HCT116 (cell line): ENCODE results near the gene PKN2. TPM values are rescaled to one million over a fixed set of nuclear protein-coding genes. Genes with fewer than 3 reads are reported as not detected.
A peak's percentile ranks its signal among the peaks of the same experiment; 100 is the strongest.

Source experiments
- ATAC-seq: fragments of 200-7000 bp; cut with Tn5 transposase; 2 replicates; pipeline ENCODE4 v1.9.1; 2020; ENCODE audit warnings: mild to moderate bottlenecking, moderate library complexity
- BruUV-seq: library from RNA; stranded (reverse); fragments of 400-500 nt; replicated peaks from 2 replicates; lab custom pipeline; 2021; lab: Mats Ljungman, UMichigan
- CTCF ChIA-PET: fragments of 300-600 bp; sonication (Branson Sonifier 250); formaldehyde crosslinking; loops from one replicate; lab custom pipeline; 2021; ENCODE audit warnings: antibody characterized with exemption; lab: Charles Lee
- POLR2A ChIA-PET: fragments of 300-600, 350-600 bp; sonication (Branson Sonifier 250); formaldehyde crosslinking; loops from one replicate; lab custom pipeline; 2021; ENCODE audit warnings: antibody characterized with exemption; lab: Charles Lee
- RAD21 ChIA-PET, 2 experiments: fragments of 300-600 bp; sonication (Branson Sonifier 250); formaldehyde crosslinking; loops; one replicate each; lab custom pipeline; 2023; ENCODE audit warnings: low total read pairs in 2 of 2; ENCODE audit not compliant: uncharacterized antibody in 2 of 2, unreplicated experiment in 2 of 2, low non-redundant PET in 1 of 2; lab: Charles Lee
- DNase-seq: peaks from one replicate; pipeline ENCODE4 v3.0.0-alpha.2; 2010; ENCODE audit warnings: low read depth, low spot score
- H2AFZ ChIP-seq: fragments of 200-600 bp; shearing (Covaris generic), sonication (generic); 2 replicates; pipeline ENCODE4 v1.6.1; 2017; ENCODE audit warnings: low read depth, mixed run types, mixed read lengths, antibody characterized with exemption, low read length; ENCODE audit not compliant: poor library complexity, severe bottlenecking
- H3K27ac ChIP-seq: 2 replicates; pipeline ENCODE4 v1.5.1; 2012; ENCODE audit warnings: low read depth, low read length
- H3K27me3 ChIP-seq: fragments of 200-600 bp; sonication (generic); 2 replicates; pipeline ENCODE4 v1.6.1; 2016; ENCODE audit warnings: mixed run types, low read length, mixed read lengths; ENCODE audit not compliant: insufficient read depth
- H3K36me3 ChIP-seq, 2 experiments: fragments of 200-500 bp in 1 of 2; fragments of 200-600 bp in 1 of 2; sonication (Bioruptor generic) in 1 of 2; sonication (generic) in 1 of 2; 2 replicates each; pipeline versions ENCODE4 v1.5.1 to v1.6.1; 2014 to 2016; ENCODE audit warnings: low read length in 2 of 2, inconsistent platforms in 1 of 2, mixed read lengths in 1 of 2, mixed run types in 1 of 2; ENCODE audit not compliant: insufficient read depth in 2 of 2, control insufficient read depth in 1 of 2
- H3K4me1 ChIP-seq, 2 experiments: fragments of 200-600 bp in 1 of 2; sonication (generic) in 1 of 2; 2 replicates each; pipeline versions ENCODE4 v1.5.1 to v1.6.1; 2012 to 2017; ENCODE audit warnings: low read length in 2 of 2, inconsistent platforms in 1 of 2, mild to moderate bottlenecking in 1 of 2, mixed read lengths in 1 of 2, mixed run types in 1 of 2, moderate library complexity in 1 of 2; ENCODE audit not compliant: insufficient read depth in 2 of 2, control insufficient read depth in 1 of 2
- H3K4me2 ChIP-seq: fragments of 200-600 bp; sonication (generic); 2 replicates; pipeline ENCODE4 v1.6.1; 2017; ENCODE audit warnings: mixed run types, low read length, mixed read lengths
- H3K4me3 ChIP-seq, 2 experiments: fragments of 200-600 bp in 1 of 2; sonication (generic) in 1 of 2; replicated peaks in 1 of 2; 2 replicates each; pipeline ENCODE4 v1.5.1; 2011 to 2016; ENCODE audit warnings: low read length in 2 of 2, control low read depth in 1 of 2, low read depth in 1 of 2, mild to moderate bottlenecking in 1 of 2, mixed read lengths in 1 of 2, mixed run types in 1 of 2
- H3K79me2 ChIP-seq: fragments of 200-600 bp; sonication (generic); 2 replicates; pipeline ENCODE4 v1.6.1; 2017; ENCODE audit warnings: mild to moderate bottlenecking, mixed run types, low read length, moderate library complexity, mixed read lengths; ENCODE audit not compliant: insufficient read depth
- H3K9ac ChIP-seq: fragments of 200-600 bp; sonication (generic); 2 replicates; pipeline ENCODE4 v1.6.1; 2016; ENCODE audit warnings: low read length, mixed read lengths
- H3K9me2 ChIP-seq: fragments of 200-600 bp; sonication (generic), shearing (Covaris generic); 2 replicates; pipeline ENCODE4 v1.6.1; 2017; ENCODE audit warnings: mixed run types, mild to moderate bottlenecking, moderate library complexity; ENCODE audit not compliant: insufficient read depth
- H3K9me3 ChIP-seq, 2 experiments: fragments of 200-500 bp in 1 of 2; fragments of 200-600 bp in 1 of 2; sonication (Bioruptor generic) in 1 of 2; sonication (generic) in 1 of 2; 2 replicates each; pipeline ENCODE4 v1.6.1; 2014 to 2017; ENCODE audit warnings: low read length in 2 of 2, mixed read lengths in 2 of 2, inconsistent platforms in 1 of 2, low read depth in 1 of 2, mild to moderate bottlenecking in 1 of 2, mixed run types in 1 of 2, moderate library complexity in 1 of 2; ENCODE audit not compliant: control insufficient read depth in 1 of 2, insufficient read depth in 1 of 2
- H4K20me1 ChIP-seq: fragments of 200-600 bp; sonication (generic), shearing (Covaris generic); 2 replicates; pipeline ENCODE4 v1.6.1; 2017; ENCODE audit warnings: mixed run types, mild to moderate bottlenecking, moderate library complexity; ENCODE audit not compliant: insufficient read depth
- ATF3 ChIP-seq: IDR thresholded peaks from 2 replicates; pipeline ENCODE4 v1.6.1; 2012
- CBX3 ChIP-seq: IDR thresholded peaks from 2 replicates; pipeline ENCODE4 v1.6.1; 2012; ENCODE audit warnings: low read depth
- CEBPB ChIP-seq: IDR thresholded peaks from 2 replicates; pipeline ENCODE4 v1.6.1; 2012; ENCODE audit warnings: low read depth
- ELF1 ChIP-seq: IDR thresholded peaks from 2 replicates; pipeline ENCODE4 v1.6.1; 2012; ENCODE audit warnings: low read depth, borderline replicate concordance
- EZH2phosphoT487 ChIP-seq: fragments of 200-600 bp; IDR thresholded peaks from 2 replicates; pipeline ENCODE4 v1.6.1; 2018; ENCODE audit warnings: antibody characterized with exemption, borderline replicate concordance
- FOSL1 ChIP-seq: IDR thresholded peaks from 2 replicates; pipeline ENCODE4 v1.6.1; 2012; ENCODE audit warnings: low read depth
- JUND ChIP-seq: IDR thresholded peaks from 2 replicates; pipeline ENCODE4 v1.6.1; 2012
- RAD21 ChIP-seq: IDR thresholded peaks from 2 replicates; pipeline ENCODE4 v1.6.1; 2012; ENCODE audit warnings: low read depth, mild to moderate bottlenecking
- SIN3A ChIP-seq: IDR thresholded peaks from 2 replicates; pipeline ENCODE4 v1.6.1; 2012; ENCODE audit warnings: low read depth
- SP1 ChIP-seq: IDR thresholded peaks from 2 replicates; pipeline ENCODE4 v1.6.1; 2012; ENCODE audit warnings: low read depth
- SRF ChIP-seq: IDR thresholded peaks from 2 replicates; pipeline ENCODE4 v1.6.1; 2012; ENCODE audit warnings: low read depth
- YY1 ChIP-seq: IDR thresholded peaks from 2 replicates; pipeline ENCODE4 v1.6.1; 2011; ENCODE audit warnings: low read length, low read depth, moderate library complexity, mild to moderate bottlenecking; ENCODE audit not compliant: insufficient replicate concordance; ENCODE audit errors: extremely low read depth
- ZNF274 ChIP-seq: fragments of 200-500 bp; sonication (Bioruptor generic); IDR thresholded peaks from 2 replicates; pipeline ENCODE4 v1.6.1; 2014; ENCODE audit warnings: mild to moderate bottlenecking, low read depth, low read length, inconsistent platforms
- intact Hi-C: fragments of 100-400 bp; cut with micrococcal nuclease; formaldehyde crosslinking; loops from 2 replicates; pipeline ENCODE4 v1.10.0; 2022
- total RNA-seq: library from RNA; stranded (reverse); gene quantifications from one replicate; pipeline ENCODE4 v1.2.1, GENCODE V29; 2021; ENCODE audit not compliant: unreplicated experiment
- TF ChIP-seq, protein P1 (sequence below): IDR thresholded peaks from 2 replicates; pipeline ENCODE4 v1.6.1; 2012
- TF ChIP-seq, protein P2 (sequence below): IDR thresholded peaks from 2 replicates; pipeline ENCODE4 v1.6.1; 2012; ENCODE audit warnings: low read depth
- TF ChIP-seq, protein P3 (sequence below), 3 experiments: fragments of 200-600 bp in 1 of 3; sonication (generic) in 1 of 3; IDR thresholded peaks in 2 of 3; conservative IDR thresholded peaks in 1 of 3; 2 replicates each; pipeline ENCODE4 v1.5.1; 2012 to 2017; ENCODE audit warnings: low read depth in 2 of 3, low read length in 2 of 3, antibody characterized with exemption in 1 of 3, borderline replicate concordance in 1 of 3, control low read depth in 1 of 3, mild to moderate bottlenecking in 1 of 3, mixed read lengths in 1 of 3, mixed run types in 1 of 3, moderate library complexity in 1 of 3; ENCODE audit not compliant: insufficient read depth in 1 of 3

PKN2 gene
- total RNA-seq, 1 experiment from 2014 or later: 44.3 TPM

DNA sequence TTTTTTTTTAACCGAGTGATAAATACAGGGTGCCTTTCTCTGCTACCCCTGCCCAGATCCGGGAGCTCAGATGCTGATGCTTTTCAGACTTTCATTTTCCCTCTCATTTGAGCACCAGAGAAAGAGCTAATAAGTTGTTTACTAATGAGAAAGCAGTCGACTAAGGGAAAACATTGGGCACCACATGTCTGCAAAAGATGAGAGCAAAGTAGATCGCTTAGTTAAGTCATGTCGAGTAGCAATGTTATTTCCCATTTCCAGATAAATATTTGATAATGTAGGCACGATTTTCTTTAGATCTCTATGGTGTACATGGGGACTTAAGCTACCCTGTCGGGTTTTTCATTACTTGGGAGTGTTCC, 1.2 kb downstream of the PKN2 start:
- TF ChIP-seq JUND: no peak
- TF ChIP-seq, protein P1, sequence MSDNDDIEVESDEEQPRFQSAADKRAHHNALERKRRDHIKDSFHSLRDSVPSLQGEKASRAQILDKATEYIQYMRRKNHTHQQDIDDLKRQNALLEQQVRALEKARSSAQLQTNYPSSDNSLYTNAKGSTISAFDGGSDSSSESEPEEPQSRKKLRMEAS: no peak
- no peak for TF ChIP-seq ATF3
- TF ChIP-seq RAD21: no peak
- TF ChIP-seq SP1: no peak
- no peak for TF ChIP-seq ELF1
- no peak for ATAC-seq
- H3K4me3 ChIP-seq: peak overlapping the region; percentile 70 to 82
- H3K4me2 ChIP-seq: peak overlapping the region; percentile 82
- H3K9me3 ChIP-seq: no peaks in the 10 kb centered on the region
- TSS peak; percentile 48 for BruUV-seq
- H3K79me2 ChIP-seq: peaks cover 55% of the 10 kb centered on the region
- ChIA-PET CTCF (no interaction called here), POLR2A (interaction anchor here (1.5 kb wide), 1 partner anchor 11 kb away, joined by 5 read pairs; no protein-coding TSS in a partner anchor), RAD21 (interaction anchor here in 1 of 2 experiments (1.2 kb wide), 1 partner anchor 52 kb away, joined by 3 read pairs; no protein-coding TSS in a partner anchor)
- no peaks in the 10 kb centered on the region for H3K36me3 ChIP-seq
- peak overlapping the region; percentile 94 for H3K27ac ChIP-seq
- intact Hi-C loops: loop anchor here (1.0 kb wide), 1 partner anchor 51 kb away; no protein-coding TSS in a partner anchor
- peak overlapping the region; percentile 85 for H3K9ac ChIP-seq
- H2AFZ ChIP-seq: no peak overlapping the region
- H3K27me3 ChIP-seq: no peaks in the 10 kb centered on the region
- H4K20me1 ChIP-seq: peaks cover 4% of the 10 kb centered on the region; the same call in 1 of the 2 replicates
- peaks cover 4 to 30% of the 10 kb centered on the region in 2 experiments; a peak in 3 of 4 replicates for H3K4me1 ChIP-seq
- DNase-seq: no peak
- H3K9me2 ChIP-seq: no peaks in the 10 kb centered on the region

GRCh38 chr1:88691540-88691939, 7.5 kb downstream of the PKN2 start:
- no peaks in the 10 kb centered on the region for H3K36me3 ChIP-seq
- POLR2A ChIA-PET: no interaction called here
- H3K4me2 ChIP-seq: no peak overlapping the region
- peaks cover 95% of the 10 kb centered on the region for H3K79me2 ChIP-seq
- no peak overlapping the region for H3K27ac ChIP-seq
- CTCF ChIA-PET: no interaction called here
- no peak overlapping the region for H2AFZ ChIP-seq
- H3K9me3 ChIP-seq: no peaks in the 10 kb centered on the region
- H3K27me3 ChIP-seq: no peaks in the 10 kb centered on the region
- peaks cover 3 to 16% of the 10 kb centered on the region in 2 experiments; a peak in 2 of 4 replicates for H3K4me1 ChIP-seq
- no TSS peak for BruUV-seq
- ATAC-seq: no peak
- RAD21 ChIA-PET: no interaction called here
- H3K4me3 ChIP-seq: no peak overlapping the region
- intact Hi-C loops: no loop called here
- no peak overlapping the region for H3K9ac ChIP-seq
- H3K9me2 ChIP-seq: no peaks in the 10 kb centered on the region
- no peak for DNase-seq
- H4K20me1 ChIP-seq: peaks cover 7% of the 10 kb centered on the region; the same call in 1 of the 2 replicates
- TF ChIP-seq SIN3A (no peak), EZH2phosphoT487 (no peak), CEBPB (no peak), CBX3 (no peak), YY1 (no peak), ZNF274 (no peak), FOSL1 (no peak), ELF1 (no peak), RAD21 (no peak), SRF (no peak)
- TF ChIP-seq, protein P2, sequence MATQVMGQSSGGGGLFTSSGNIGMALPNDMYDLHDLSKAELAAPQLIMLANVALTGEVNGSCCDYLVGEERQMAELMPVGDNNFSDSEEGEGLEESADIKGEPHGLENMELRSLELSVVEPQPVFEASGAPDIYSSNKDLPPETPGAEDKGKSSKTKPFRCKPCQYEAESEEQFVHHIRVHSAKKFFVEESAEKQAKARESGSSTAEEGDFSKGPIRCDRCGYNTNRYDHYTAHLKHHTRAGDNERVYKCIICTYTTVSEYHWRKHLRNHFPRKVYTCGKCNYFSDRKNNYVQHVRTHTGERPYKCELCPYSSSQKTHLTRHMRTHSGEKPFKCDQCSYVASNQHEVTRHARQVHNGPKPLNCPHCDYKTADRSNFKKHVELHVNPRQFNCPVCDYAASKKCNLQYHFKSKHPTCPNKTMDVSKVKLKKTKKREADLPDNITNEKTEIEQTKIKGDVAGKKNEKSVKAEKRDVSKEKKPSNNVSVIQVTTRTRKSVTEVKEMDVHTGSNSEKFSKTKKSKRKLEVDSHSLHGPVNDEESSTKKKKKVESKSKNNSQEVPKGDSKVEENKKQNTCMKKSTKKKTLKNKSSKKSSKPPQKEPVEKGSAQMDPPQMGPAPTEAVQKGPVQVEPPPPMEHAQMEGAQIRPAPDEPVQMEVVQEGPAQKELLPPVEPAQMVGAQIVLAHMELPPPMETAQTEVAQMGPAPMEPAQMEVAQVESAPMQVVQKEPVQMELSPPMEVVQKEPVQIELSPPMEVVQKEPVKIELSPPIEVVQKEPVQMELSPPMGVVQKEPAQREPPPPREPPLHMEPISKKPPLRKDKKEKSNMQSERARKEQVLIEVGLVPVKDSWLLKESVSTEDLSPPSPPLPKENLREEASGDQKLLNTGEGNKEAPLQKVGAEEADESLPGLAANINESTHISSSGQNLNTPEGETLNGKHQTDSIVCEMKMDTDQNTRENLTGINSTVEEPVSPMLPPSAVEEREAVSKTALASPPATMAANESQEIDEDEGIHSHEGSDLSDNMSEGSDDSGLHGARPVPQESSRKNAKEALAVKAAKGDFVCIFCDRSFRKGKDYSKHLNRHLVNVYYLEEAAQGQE: no peak
- TF ChIP-seq, protein P3, sequence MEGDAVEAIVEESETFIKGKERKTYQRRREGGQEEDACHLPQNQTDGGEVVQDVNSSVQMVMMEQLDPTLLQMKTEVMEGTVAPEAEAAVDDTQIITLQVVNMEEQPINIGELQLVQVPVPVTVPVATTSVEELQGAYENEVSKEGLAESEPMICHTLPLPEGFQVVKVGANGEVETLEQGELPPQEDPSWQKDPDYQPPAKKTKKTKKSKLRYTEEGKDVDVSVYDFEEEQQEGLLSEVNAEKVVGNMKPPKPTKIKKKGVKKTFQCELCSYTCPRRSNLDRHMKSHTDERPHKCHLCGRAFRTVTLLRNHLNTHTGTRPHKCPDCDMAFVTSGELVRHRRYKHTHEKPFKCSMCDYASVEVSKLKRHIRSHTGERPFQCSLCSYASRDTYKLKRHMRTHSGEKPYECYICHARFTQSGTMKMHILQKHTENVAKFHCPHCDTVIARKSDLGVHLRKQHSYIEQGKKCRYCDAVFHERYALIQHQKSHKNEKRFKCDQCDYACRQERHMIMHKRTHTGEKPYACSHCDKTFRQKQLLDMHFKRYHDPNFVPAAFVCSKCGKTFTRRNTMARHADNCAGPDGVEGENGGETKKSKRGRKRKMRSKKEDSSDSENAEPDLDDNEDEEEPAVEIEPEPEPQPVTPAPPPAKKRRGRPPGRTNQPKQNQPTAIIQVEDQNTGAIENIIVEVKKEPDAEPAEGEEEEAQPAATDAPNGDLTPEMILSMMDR (IDR thresholded peaks at IDR 0.05 in 2 of 3, conservative IDR thresholded peaks at IDR 0.05 in 1 of 3; ENCODE audit: borderline replicate concordance in 1 of 3, insufficient read depth in 1 of 3, low read depth in 2 of 3, low read length in 2 of 3): no peak
